Ovary (tissue), 9 donors: ENCODE data around the gene KLHL9. TPM values are rescaled to one million over a fixed set of nuclear protein-coding genes. Genes with fewer than 3 reads are reported as not detected.

Source experiments
- DNase-seq, 5 donors: peaks; one replicate each; pipeline ENCODE4 v3.0.0-alpha.2; 2019 to 2020
- H3K27ac ChIP-seq, 2 donors: fragments of 200-600 bp; one replicate each; pipeline versions ENCODE4 v1.5.1 to v1.8.0; 2019 to 2022
- H3K27me3 ChIP-seq: fragments of 200-600 bp; one replicate; pipeline ENCODE4 v1.8.0; 2022
- H3K36me3 ChIP-seq: fragments of 200-600 bp; sonication (generic); one replicate; pipeline ENCODE4 v1.5.1; 2019
- H3K4me1 ChIP-seq: one replicate; pipeline ENCODE4 v1.8.1; 2013; ENCODE audit warnings: mild to moderate bottlenecking, moderate library complexity; ENCODE audit not compliant: insufficient read depth
- H3K4me3 ChIP-seq: fragments of 200-600 bp; sonication (generic); one replicate; pipeline ENCODE4 v1.5.1; 2017
- H3K9me3 ChIP-seq, 2 donors: fragments of 200-600 bp in 1 of 2; sonication (generic) in 1 of 2; one replicate each; pipeline versions ENCODE4 v1.5.1 to v1.8.1; 2013 to 2019; ENCODE audit warnings: mild to moderate bottlenecking in 1 of 2, moderate library complexity in 1 of 2
- EP300 ChIP-seq: sonication (generic); formaldehyde crosslinking; IDR thresholded peaks from one replicate; pipeline ENCODE4 v1.6.1; 2017; ENCODE audit warnings: antibody characterized with exemption
- POLR2A ChIP-seq: fragments of 450-650 bp; IDR thresholded peaks from one replicate; pipeline ENCODE4 v1.6.1; 2017; ENCODE audit warnings: antibody characterized with exemption, mild to moderate bottlenecking, moderate library complexity
- WGBS, 3 donors: extraction: QIAGEN DNeasy Blood & Tissue Kit in 1 of 3; methylation state at CpG; one replicate each; pipeline versions ENCODE4 v1.1.5 to v1.1.7; 2013 to 2017; 5-methylcytosine and 5-hydroxymethylcytosine counted together
- intact Hi-C, 4 donors: fragments of 100-400 bp; cut with DNase I; formaldehyde crosslinking; loops; one replicate each; pipeline versions ENCODE4 v1.11.0 to v1.15.1; 2022 to 2023
- polyA plus RNA-seq, 2 donors: library from polyadenylated mRNA; stranded (reverse); fragments of 200-250 nt in 1 of 2; fragments of 350-450 nt in 1 of 2; fragmentation: Illumina TruSeq in 1 of 2; extraction: RNeasy Lipid Tissue Mini Kit (QIAGEN cat#74804) in 1 of 2; gene quantifications; one replicate each; pipeline ENCODE4 v1.2.3, GENCODE V29; 2013 to 2014
- total RNA-seq, 7 donors: library from RNA; depleted of rRNA in 2 of 7; stranded (reverse); fragments of >200 nt in 2 of 7; fragmentation: NEBNext Ultra II Directional in 3 of 7; extraction: Animal tissue kit (Norgen Biotek cat#: 25700) in 3 of 7; gene quantifications; one replicate each; pipeline versions ENCODE4 v1.1.0 to v1.2.4, GENCODE V29; 2016 to 2023
- TF ChIP-seq, protein P1 (sequence below), 3 donors: fragments of 450-650 bp in 2 of 3; fragments of 200-600 bp in 1 of 3; IDR thresholded peaks; one replicate each; pipeline versions ENCODE4 v1.5.1 to v1.8.0; 2016 to 2022; ENCODE audit warnings: antibody characterized with exemption in 3 of 3, mild to moderate bottlenecking in 1 of 3
- donor health status: DM: no; HTN: no; CAD: no; lungs with moderate emphysema.
- donor health status: DM: no; HTN: no; CAD: no.
- donor health status: Bipolar disorder and iron deficiency.
- donor health status: DM: yes; HTN: yes; CAD: no.
- donor health status: DM: no; HTN: no; CAD: no.
- donor health status: DM: yes; HTN: yes; CAD: no.

The KLHL9 gene
- total and polyA plus RNA-seq, 9 donors: 14.3 to 35.9 (median 28.5) TPM

DNA sequence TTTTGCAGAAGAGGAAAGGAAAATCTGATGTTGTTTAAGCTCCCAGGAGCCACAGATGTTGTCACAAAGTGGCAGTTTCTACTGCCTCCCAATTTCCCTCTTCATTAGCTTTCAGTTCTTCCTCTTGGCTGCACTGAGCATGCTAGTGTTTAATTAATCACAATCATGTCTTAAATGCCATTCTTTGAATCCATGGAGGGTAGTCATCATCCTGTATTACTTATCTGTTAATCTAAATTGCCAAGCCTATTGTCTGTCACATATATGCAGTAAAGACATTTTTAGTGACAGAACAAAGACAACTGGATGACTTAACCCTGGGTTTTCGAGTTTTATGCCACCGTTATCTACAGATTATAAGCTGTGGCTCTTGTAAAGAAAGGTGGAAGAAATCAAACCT lies 14.7 kb downstream of the KLHL9 start:
- Histone ChIP-seq H3K27me3 (no peaks in the 10 kb centered on the region), H3K27ac (no peak overlapping the region), H3K9me3 (no peaks in the 10 kb centered on the region), H3K4me1 (peaks cover 1% of the 10 kb centered on the region), H3K36me3 (no peaks in the 10 kb centered on the region), H3K4me3 (no peak overlapping the region)
- 78 to 88% (median 80%) methylated on average over 2 of the region's 2 CpGs for WGBS, 3 donors
- TF ChIP-seq, protein P1, sequence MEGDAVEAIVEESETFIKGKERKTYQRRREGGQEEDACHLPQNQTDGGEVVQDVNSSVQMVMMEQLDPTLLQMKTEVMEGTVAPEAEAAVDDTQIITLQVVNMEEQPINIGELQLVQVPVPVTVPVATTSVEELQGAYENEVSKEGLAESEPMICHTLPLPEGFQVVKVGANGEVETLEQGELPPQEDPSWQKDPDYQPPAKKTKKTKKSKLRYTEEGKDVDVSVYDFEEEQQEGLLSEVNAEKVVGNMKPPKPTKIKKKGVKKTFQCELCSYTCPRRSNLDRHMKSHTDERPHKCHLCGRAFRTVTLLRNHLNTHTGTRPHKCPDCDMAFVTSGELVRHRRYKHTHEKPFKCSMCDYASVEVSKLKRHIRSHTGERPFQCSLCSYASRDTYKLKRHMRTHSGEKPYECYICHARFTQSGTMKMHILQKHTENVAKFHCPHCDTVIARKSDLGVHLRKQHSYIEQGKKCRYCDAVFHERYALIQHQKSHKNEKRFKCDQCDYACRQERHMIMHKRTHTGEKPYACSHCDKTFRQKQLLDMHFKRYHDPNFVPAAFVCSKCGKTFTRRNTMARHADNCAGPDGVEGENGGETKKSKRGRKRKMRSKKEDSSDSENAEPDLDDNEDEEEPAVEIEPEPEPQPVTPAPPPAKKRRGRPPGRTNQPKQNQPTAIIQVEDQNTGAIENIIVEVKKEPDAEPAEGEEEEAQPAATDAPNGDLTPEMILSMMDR (IDR thresholded peaks at IDR 0.05): no peak
- TF ChIP-seq EP300 (no peak), POLR2A (no peak)
- no peak for DNase-seq
- intact Hi-C loops: loop anchor here in 2 of 4 donors (5.0 to 10.0 kb wide), 2 partner anchors 74 to 77 kb away; no protein-coding TSS in a partner anchor

DNA sequence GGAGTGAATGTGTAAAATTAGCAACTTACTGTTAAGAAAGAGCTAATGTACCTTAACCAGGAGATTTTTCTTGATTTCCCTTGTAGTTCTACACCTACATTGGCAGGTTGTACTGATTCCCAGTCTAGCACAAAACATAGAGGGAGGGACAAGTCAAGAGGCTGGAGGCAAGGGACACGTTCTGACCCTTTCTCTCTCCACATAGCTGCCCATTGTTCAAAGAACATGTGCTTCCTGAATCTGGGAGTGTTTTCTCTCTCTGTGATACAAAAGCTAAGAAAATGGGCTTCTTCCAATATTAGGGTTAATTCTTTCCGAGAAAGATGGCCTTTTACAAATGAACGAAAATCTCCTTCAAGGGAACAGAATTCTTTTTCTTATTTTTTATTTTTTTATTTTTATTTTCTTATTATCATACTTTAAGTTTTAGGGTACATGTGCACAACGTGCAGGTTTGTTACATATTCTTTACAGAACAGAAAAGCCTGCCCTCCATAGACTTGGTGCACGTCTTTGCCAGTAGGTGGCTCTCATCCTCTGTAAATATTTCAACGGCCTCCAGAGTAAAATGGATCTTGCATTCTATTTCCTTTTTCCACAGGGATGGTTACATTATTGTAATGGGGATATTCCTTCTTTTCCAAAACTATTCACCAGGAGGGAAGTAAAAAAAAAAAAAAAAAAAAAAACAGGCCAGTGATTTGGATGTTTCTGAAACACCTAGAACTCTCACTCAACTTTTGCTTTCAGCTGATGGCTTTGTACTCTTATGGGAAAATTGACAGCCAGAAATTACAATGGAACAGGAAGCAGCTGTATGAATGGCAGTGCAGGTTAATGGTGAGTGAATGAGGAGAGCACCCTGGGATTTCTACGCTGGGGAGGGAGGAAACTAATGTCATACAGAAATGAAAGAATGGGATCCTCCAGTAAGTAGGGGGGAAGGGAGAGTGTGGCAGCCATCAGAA lies 17.0 kb downstream of the KLHL9 start:
- peak; percentile 13 to 36 (median 28) for DNase-seq
- no peaks in the 10 kb centered on the region for H3K27me3 ChIP-seq
- no peaks in the 10 kb centered on the region for H3K9me3 ChIP-seq
- no peak overlapping the region for H3K4me3 ChIP-seq
- H3K4me1 ChIP-seq: peaks cover 1% of the 10 kb centered on the region
- TF ChIP-seq, protein P1 (IDR thresholded peaks at IDR 0.05): peak in 2 of 3 donors; percentile 17 to 34
- TF ChIP-seq POLR2A: no peak
- intact Hi-C loops: loop anchor here (5.0 to 10.0 kb wide), 4 partner anchors 79 to 474 kb away; no protein-coding TSS in a partner anchor
- no peak overlapping the region for H3K27ac ChIP-seq
- WGBS, 3 donors: 14 to 15% (median 15%) methylated on average over 7 of the region's 7 CpGs
- H3K36me3 ChIP-seq: no peaks in the 10 kb centered on the region

DNA sequence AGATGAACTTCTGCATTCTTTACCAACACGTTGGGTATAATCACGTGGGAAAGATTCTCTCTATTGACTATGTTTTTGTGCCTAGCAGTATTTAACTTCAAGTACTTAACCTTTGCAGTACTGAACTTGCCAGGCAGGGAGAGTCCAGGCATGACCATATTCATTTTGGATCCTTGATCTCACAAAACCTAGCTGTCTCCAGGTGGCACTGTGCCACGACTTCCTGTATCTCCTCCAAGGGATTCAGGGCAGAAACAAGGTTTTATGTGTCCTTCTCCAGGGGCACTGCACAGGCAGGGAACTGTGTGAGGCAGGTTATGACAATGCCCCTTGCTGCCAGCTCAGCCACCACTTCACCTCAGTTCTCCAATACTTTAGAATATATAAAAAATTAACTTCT lies 18.3 kb downstream of the KLHL9 start:
- no peak for DNase-seq
- H3K27me3 ChIP-seq: no peaks in the 10 kb centered on the region
- WGBS, 3 donors: 6 to 19% (median 7%) methylated on average over 3 of the region's 3 CpGs
- TF ChIP-seq, protein P1 (IDR thresholded peaks at IDR 0.05): no peak
- TF ChIP-seq EP300: no peak
- no peak for TF ChIP-seq POLR2A
- H3K4me1 ChIP-seq: peaks cover 1% of the 10 kb centered on the region
- no peaks in the 10 kb centered on the region for H3K36me3 ChIP-seq
- H3K9me3 ChIP-seq: no peaks in the 10 kb centered on the region
- intact Hi-C loops: loop anchor here (5.0 to 10.0 kb wide), 4 partner anchors 80 to 475 kb away; no protein-coding TSS in a partner anchor
- H3K4me3 ChIP-seq: no peak overlapping the region
- no peak overlapping the region for H3K27ac ChIP-seq

DNA sequence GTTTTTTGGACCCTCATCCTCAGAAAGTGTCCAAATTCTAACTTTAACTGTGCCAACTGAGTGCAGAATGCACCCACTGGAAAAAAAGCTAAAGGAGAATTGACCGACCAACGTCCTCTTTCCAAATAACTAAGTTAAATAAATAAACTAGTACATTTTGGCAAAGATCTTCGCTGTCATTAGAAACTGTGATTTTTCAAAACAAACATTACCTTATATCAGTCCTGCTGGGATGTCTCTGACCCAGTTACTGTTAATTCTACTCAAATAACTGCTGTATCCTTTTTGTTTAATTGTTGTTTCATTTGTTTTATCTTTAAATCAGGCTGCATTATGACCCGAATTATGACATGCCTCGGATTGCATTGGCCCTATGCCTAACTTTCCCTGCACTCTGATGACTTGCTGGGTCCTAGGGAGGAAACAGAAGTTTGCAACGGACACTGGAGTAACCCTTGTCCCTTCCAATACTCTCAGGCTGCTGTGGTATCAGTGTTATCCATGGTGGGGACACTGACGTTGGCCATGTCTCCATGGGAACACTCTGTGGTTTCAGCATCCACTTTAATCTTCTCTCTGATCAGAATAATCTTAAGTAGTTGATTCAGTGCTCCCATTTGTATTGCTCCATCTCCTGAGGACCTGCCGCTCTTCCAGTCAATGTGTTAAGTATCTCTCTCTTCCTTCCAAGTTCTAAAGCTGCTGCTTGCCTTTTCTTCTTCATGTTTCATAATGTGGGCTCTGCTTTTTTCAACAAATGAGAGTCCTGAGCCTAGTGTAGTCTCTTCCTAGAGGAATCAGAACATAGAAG lies 19.0 kb downstream of the KLHL9 start:
- H3K36me3 ChIP-seq: no peaks in the 10 kb centered on the region
- H3K27ac ChIP-seq: no peak overlapping the region
- whole genome bisulfite sequencing, 3 donors: 39 to 48% (median 44%) methylated on average over 8 of the region's 8 CpGs
- no peaks in the 10 kb centered on the region for H3K27me3 ChIP-seq
- DNase-seq: no peak
- intact Hi-C loops: loop anchor here (5.0 to 10.0 kb wide), 4 partner anchors 81 to 476 kb away; no protein-coding TSS in a partner anchor
- H3K4me3 ChIP-seq: no peak overlapping the region
- no peak for TF ChIP-seq POLR2A
- TF ChIP-seq, protein P1 (IDR thresholded peaks at IDR 0.05): no peak
- H3K9me3 ChIP-seq: no peaks in the 10 kb centered on the region
- peaks cover 1% of the 10 kb centered on the region for H3K4me1 ChIP-seq
